Activated T-helper 9 cell treated with anti-CD3 and anti-CD28 coated beads, Interleukin-2, amount 50 U/mL, for 16 hours (primary cell): ENCODE data around the gene NACC2.
"Not testable (repeated sequence)": the region's sequence is repeated elsewhere in the genome, so short reads cannot be mapped to it uniquely, and the experiment has no call there.

ENCODE experiments used
- DNase-seq: peaks from one replicate; pipeline ENCODE4 v3.0.0-alpha.2; 2020; ENCODE audit warnings: low read depth

Gene NACC2

GRCh38 chr9:136044971-136045594 is 50.0 kb downstream of the NACC2 start:
- no peak for DNase-seq

- no peak for DNase-seq
Measured at GRCh38 chr9:136044207-136044970, 50.7 kb downstream of the NACC2 start.

GRCh38 chr9:136043441-136043991 is 51.6 kb downstream of the NACC2 start:
- DNase-seq = no peak

- DNase-seq = no peak
Measured at GRCh38 chr9:136042541-136042940, 52.5 kb downstream of the NACC2 start.

GRCh38 chr9:136040848-136041247 is 54.2 kb downstream of the NACC2 start:
- not testable (repeated sequence) for DNase-seq

GRCh38 chr9:136039488-136039887 is 55.6 kb downstream of the NACC2 start:
- no peak for DNase-seq

GRCh38 chr9:136036848-136037247 is 58.2 kb downstream of the NACC2 start:
- DNase-seq = no peak

GRCh38 chr9:136036050-136036449 is 59.0 kb downstream of the NACC2 start:
- DNase-seq = no peak

GRCh38 chr9:136031741-136032730 is 63.1 kb downstream of the NACC2 start:
- DNase-seq = no peak

GRCh38 chr9:136031094-136031493 is 64.0 kb downstream of the NACC2 start:
- no peak for DNase-seq

- no peak for DNase-seq
Measured at GRCh38 chr9:136029556-136029955, 65.5 kb downstream of the NACC2 start.

GRCh38 chr9:136028760-136029470 is 66.2 kb downstream of the NACC2 start:
- no peak for DNase-seq

GRCh38 chr9:136026943-136027289 is 68.2 kb downstream of the NACC2 start:
- DNase-seq = not testable (repeated sequence)

- DNase-seq = no peak
Measured at GRCh38 chr9:136026266-136026942, 68.7 kb downstream of the NACC2 start.

GRCh38 chr9:136025481-136025880 is 69.6 kb downstream of the NACC2 start:
- DNase-seq = no peak

GRCh38 chr9:136024696-136025316 is 70.3 kb downstream of the NACC2 start:
- DNase-seq = no peak

- DNase-seq = no peak
Measured at GRCh38 chr9:136024286-136024685, 70.8 kb downstream of the NACC2 start.

- DNase-seq = no peak
Measured at GRCh38 chr9:136023410-136024225, 71.5 kb downstream of the NACC2 start.

- DNase-seq = no peak
Measured at GRCh38 chr9:136022731-136023409, 72.2 kb downstream of the NACC2 start.
